GM21786 (cell line): ENCODE data around the gene ARSI.

Experiments used
- ATAC-seq: cut with Tn5 transposase; IDR thresholded peaks from one replicate; pipeline ENCODE4 v1.9.1; 2021; ENCODE audit not compliant: unreplicated experiment

Gene ARSI

DNA sequence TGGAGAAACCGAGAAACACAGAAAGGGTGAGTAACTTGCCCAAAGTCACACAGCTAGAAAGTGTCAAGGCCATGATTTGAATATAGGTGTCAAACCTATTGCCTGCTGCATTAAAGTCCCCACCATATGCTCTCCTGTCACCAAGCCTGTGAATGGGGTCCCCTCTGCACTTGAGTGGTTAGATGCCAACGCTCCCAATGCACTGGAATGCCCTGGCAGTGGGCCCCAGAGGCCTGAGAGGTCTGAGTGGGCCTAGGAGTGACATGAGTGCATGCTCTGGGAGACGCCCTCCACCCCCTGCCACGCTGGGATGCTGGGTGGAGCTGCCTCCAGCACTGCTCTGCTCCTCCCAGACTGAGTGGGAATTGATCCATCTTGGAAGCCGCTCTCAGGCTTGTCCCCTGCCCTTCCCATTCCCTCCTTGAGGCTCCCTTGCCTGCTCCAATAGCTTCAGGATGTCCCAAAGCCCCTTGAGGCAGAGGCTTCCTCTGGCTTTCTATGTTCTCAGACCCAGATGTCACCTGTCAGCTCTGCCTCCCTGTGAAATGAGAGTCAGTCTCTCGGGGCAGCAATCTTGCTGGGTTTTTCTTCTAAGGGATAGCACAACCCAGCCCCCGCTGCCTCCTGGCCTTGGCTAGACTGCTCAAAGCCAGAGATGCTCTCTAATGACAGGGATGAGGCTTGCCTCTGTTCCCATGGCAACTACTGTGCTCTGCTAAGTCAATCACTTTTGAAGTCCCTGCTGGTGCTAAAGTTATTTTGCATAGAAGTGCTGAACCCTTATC is 6.6 kb upstream of the ARSI start:
- no peak for ATAC-seq

DNA sequence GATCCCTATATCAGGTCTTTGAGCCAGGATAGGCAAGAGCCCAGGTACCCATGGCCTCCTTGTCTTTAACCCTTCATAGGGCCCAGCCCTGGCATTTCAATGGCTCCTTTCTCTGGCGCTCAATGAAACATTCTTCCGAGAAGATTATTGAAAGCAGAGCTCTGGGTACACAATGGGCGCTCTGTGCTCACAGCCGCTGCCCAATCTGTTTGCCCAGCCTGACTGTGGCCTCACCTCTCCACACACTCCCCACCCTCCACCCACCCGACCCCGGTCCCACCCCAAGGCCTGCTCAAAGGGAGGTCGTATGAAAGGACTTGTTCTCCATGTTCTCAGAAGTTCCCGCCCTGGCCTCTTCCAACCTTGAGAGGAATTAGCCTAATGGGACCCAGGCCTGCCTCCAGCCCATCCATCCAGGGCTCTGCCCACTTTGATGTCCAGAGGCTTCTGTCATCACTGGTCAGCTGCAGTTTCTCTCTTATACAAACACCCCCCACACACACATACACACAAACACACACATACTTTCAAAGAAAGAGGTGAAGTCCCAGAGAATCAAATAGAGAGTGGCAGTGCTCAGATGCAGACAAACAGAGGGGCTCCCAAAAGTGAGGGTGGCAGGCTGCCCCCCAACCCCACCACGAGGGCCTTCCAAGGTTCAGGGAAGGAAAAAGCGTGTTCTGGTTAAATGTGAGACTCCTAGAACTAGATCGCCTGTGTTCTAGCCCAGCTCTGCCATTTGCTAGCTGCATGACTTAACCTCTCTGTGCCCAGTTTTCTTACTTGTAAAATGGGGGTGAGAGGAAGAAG is 5.1 kb upstream of the ARSI start:
- no peak for ATAC-seq

DNA sequence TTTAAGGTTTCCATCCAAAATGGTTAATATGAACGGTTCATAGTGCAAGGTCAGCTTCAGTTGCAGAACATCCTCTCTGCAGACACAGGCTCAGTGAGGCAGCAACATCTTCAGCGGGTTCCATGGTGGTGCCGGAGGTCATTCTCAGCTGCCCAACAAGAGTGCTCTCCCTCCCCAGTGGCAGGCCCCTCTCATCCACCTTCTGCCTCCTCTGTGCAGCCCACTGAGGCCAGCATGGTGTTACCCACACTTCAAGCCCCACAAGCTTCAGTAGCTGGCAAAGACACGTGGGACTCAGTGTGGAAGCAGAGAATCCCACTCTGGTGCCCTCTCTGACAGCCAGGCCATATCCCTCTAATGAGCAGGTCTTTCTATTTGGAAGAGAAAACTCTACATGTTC is 4.1 kb upstream of the ARSI start:
- no peak for ATAC-seq

DNA sequence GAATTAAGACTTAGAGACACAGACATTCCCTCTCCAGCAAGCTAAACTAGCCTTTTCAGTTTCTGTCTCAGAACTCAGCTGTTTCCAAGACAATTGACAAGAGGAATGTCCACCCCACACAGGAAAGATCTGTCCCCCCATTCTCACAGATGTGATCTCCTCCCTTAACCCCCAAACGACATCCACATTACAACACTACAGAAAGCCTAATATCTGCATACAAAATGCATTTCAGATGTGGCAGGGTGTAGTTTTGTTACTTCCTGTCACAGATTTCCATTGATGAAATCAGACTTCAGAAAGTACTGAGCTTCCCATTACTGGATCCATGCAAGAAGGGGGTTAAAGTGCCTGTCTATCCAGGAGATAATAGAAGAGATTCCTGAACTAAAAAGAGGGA is 2.9 kb upstream of the ARSI start:
- no peak for ATAC-seq

GRCh38 chr5:150305095-150305494 is 2.4 kb upstream of the ARSI start:
- no peak for ATAC-seq

- no peak for ATAC-seq
Observed at GRCh38 chr5:150304481-150305081, 1.9 kb upstream of the ARSI start.

DNA sequence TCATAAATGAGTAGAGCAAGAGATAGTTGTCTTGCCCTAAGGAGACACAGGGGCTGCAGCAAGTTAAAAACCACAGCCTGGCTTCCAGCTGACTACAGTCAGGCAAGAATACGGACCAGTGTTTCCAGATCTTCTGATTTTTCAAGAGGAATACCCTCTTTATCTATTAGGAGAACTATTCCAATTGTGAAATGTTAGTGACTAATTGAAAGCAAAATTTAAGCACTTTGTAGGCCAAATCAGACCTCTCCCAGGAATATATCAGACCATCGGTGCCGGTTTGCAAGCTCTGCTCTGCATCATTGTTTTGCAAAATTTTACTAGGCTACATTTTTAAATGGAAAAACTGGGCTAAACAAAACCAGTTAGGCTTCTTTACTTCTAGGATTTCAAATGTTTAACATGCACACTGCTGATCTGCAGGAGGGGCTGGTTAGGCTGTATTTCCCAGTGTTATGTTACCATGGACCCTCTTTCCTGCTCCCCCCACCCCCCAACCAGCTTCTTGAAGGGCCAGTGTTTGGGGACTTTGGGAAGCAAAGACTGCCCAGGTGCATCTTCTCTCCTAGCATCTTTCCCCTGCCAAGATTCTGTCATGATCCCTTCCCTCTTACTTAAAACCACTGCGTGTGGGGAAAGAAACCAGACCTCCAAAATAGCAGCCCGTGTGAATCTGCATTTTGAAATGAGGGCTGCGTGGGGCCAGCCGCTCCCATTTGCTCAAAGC is 1.1 kb upstream of the ARSI start:
- ATAC-seq: no peak

GRCh38 chr5:150303070-150303615 is 438 bp upstream of the ARSI start:
- no peak for ATAC-seq

- ATAC-seq: no peak
Observed at GRCh38 chr5:150301901-150302300, 804 bp downstream of the ARSI start.

GRCh38 chr5:150301170-150301505 is 1.6 kb downstream of the ARSI start:
- no peak for ATAC-seq

DNA sequence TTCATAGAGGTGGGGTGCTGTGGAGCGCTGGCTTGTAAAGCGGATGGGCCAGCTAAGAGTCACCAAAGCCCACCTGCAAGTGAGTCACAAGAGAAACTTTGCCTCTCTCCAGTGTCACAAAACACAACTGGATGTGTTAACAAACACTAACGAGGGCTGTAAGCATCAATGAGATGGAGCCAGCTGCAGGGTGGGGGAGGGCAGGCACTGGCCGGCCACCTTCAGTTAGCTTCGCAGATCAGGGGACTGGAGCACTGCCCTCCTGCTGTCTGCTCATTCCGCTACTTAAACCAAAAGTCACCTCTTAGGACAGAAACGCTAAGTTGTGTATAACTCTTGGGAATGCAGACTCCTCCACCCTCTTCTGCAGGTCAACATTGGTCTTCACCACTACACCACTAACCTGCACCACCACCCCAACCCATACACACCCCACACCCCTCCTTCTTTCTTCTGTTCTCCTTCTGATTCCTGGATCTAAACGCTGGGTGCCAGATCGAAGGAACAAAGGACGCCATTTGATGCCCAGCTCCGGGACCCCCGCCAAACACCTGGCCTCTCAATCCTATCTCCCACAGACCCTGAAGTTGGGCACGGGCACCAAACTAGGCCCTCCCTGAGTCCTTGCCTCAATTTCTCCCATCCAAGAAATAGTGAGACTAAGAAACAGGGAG is 2.1 kb downstream of the ARSI start:
- no peak for ATAC-seq

GRCh38 chr5:150299571-150300327 is 3.0 kb downstream of the ARSI start:
- no peak for ATAC-seq

GRCh38 chr5:150298701-150299451 is 3.8 kb downstream of the ARSI start:
- no peak for ATAC-seq

- ATAC-seq: no peak
Observed at GRCh38 chr5:150297934-150298595, 4.6 kb downstream of the ARSI start.

GRCh38 chr5:150297236-150297890 is 5.3 kb downstream of the ARSI start:
- ATAC-seq: no peak

GRCh38 chr5:150296496-150296895 is 6.2 kb downstream of the ARSI start:
- ATAC-seq: no peak

DNA sequence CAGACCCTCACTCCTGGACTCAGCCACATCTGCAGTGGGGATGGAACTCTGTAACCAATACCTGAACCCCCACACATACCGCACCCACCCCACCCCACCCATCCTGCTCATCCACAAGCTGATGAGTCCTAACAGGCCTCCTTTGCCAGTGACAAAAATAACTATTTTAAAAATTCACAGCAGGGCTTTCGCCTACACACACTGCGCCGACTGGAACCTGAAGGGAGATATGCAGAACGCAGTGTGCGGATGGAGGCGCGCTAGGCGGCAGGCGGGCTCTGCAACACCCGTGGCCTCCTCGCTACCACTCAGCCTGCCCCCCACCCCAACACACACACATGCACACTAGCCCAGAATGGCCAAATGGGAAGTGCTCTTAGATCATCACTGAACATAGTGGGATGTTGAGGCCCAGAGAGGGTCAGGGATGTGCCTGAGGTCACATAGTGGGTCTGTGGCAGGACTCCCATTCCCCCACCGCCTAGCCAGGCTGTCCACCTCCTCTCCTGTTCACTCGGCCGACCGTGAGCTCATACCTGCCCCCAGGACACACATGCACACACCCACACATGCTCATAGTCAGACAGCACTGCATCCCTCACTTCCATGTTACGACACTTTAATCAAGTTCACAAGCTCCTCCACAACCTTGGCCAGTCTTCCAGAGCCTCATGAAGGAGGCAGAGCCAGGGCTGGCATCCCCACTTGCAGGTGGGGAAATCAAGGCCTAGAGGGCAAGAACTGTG is 6.8 kb downstream of the ARSI start:
- no peak for ATAC-seq
